HFF-Myc (cell line): ENCODE data around the gene RAPGEF1.

Experiments
- DNase-seq: peaks from one replicate; pipeline ENCODE4 v3.0.0-alpha.2; 2011; ENCODE audit warnings: low read depth; ENCODE audit errors: extremely low read depth
- H3K4me3 ChIP-seq: replicated peaks from 2 replicates; pipeline ENCODE4 v1.5.1; 2011; ENCODE audit warnings: low read depth, mild to moderate bottlenecking, control low read depth, low read length
- TF ChIP-seq, protein P1 (sequence below): IDR thresholded peaks from 2 replicates; pipeline ENCODE4 v1.5.1; 2012; ENCODE audit warnings: mild to moderate bottlenecking, low read depth, low read length, control low read depth; ENCODE audit errors: missing control alignments

Gene RAPGEF1

DNA sequence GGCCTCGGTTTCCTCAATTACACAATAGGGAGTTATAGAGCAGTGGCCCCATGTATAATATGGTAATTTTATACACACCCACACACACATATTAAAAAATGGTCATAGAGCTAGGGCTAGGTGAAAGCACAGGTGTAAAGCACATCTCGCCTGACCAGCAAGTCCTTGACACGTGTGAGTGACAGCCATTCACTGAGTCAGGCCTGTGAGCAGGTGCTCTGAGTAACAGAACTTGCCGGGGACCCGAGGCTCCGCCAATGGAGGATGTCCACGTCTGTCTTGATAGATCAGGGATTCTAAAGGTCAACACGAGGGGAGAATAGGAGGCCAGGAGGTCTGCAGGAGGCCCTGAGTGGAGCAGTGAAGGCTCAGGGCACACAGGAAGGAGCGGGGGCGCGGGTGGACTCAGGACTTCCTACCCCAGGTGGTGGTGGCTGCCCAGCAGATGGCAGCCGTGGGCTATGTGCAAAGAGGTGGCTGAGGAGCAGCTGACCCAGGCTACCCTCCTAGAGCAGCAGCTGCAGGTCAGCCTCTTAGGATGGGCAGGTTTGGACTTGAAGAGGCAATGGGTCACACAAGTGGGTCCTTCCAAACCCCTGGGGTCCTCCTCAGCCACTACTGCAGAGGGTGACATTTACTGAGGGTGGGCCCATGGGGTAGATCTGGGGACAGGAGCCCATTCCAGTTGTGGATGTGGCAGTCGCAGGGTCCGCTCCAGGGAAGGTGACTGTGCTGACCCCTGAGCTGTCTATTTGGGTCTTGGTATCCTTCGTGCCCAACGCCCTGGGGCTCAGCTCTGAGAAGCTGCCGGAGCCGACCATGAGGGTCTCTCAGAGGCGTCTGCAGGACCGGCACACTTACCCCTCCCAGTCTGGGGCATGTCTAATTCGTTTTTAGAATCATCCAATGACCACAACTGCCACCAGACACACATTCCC, 148.7 kb downstream of the RAPGEF1 start:
- no peak overlapping the region for H3K4me3 ChIP-seq
- peak; percentile 48 for DNase-seq
- TF ChIP-seq, protein P1, sequence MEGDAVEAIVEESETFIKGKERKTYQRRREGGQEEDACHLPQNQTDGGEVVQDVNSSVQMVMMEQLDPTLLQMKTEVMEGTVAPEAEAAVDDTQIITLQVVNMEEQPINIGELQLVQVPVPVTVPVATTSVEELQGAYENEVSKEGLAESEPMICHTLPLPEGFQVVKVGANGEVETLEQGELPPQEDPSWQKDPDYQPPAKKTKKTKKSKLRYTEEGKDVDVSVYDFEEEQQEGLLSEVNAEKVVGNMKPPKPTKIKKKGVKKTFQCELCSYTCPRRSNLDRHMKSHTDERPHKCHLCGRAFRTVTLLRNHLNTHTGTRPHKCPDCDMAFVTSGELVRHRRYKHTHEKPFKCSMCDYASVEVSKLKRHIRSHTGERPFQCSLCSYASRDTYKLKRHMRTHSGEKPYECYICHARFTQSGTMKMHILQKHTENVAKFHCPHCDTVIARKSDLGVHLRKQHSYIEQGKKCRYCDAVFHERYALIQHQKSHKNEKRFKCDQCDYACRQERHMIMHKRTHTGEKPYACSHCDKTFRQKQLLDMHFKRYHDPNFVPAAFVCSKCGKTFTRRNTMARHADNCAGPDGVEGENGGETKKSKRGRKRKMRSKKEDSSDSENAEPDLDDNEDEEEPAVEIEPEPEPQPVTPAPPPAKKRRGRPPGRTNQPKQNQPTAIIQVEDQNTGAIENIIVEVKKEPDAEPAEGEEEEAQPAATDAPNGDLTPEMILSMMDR = peak; percentile 82

DNA sequence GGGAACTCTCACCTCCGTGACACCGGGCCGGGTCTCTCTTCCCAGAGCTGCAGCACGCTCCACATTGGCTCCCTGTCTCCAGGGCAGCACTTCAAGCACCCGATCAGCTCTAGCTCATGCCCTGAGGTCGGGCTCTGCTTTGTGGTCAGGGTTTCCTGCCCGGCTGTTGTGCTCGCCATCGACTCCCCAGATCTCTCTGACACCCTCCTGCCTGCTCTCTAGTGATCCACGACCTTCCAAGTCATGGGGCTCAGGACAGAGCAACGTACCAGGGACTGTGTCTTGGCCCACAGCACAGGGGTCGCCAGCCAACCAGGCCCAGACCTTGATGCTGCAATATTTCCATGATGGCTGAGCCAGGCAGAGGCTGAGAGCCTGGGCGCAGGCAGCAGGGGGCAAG, 149.4 kb downstream of the RAPGEF1 start:
- TF ChIP-seq, protein P1 = no peak
- no peak for DNase-seq
- no peak overlapping the region for H3K4me3 ChIP-seq

DNA sequence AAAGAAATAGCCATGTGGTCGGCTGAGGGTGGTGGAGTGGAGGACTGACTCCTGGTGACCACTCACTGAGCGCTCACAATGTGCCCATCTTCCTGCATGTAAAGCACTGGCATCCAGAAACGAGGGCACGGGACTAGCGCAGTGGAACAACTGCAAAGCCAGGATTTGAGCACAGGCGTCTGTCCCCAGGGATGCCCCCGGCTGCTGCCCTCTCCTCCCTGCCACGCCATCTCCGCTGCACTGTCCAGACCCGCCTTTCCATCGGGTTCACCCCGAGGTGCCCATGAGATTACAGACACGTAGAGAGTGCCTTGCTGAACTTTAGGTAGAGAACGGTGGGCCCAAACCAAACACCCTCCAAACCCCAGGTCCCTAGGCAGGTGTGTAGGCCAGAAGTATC, 149.9 kb downstream of the RAPGEF1 start:
- no peak for DNase-seq
- TF ChIP-seq, protein P1 = no peak
- no peak overlapping the region for H3K4me3 ChIP-seq

DNA sequence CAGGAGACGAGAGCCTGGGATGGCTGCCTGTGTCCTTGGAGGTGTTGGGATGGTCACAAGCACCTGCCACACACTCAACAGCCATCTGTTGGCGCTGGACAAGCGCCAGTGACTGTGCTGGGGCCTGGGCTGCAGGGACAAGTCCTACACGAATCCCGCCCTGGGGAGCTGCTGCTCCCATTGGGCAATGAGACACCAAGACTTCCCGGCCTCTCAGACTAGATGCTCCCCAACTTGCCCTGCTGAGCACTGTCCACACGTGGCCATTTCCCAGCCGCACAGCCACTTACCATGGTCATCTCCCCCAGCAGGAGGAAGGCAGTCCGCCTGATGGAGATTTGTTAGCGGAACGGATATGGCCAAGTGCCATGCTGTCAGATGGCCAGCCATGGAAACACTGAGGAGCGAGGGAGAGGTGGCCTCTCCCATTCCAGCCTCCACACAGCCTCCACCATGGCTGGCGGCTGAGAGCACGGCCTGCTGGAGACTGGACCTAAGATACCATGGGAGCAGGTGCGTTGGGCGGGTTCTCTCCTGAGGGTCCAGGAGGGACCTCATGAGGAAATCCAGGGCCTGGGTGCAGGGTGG, 150.7 kb downstream of the RAPGEF1 start:
- DNase-seq = no peak
- TF ChIP-seq, protein P1 = no peak
- H3K4me3 ChIP-seq = no peak overlapping the region

DNA sequence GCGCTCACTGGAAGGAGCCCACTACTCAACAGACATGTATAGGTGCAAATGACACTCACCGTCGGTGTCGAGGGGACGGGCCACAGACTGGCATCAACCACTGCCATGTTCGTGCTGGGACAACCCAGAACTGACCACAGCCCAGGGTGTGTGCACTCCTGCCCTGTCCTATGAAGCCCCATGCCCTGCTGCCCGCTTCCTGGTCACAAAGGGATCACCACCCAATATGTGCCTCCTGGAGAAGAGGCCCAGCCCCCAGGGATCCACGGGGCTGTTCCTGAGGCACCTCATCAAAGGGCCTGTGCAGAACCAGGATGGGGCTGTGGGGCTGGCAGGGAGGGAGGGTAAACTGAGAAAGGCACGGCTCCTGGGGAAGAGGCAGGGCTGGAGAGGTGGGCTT, 151.5 kb downstream of the RAPGEF1 start:
- no peak for DNase-seq
- TF ChIP-seq, protein P1 = no peak
- no peak overlapping the region for H3K4me3 ChIP-seq

DNA sequence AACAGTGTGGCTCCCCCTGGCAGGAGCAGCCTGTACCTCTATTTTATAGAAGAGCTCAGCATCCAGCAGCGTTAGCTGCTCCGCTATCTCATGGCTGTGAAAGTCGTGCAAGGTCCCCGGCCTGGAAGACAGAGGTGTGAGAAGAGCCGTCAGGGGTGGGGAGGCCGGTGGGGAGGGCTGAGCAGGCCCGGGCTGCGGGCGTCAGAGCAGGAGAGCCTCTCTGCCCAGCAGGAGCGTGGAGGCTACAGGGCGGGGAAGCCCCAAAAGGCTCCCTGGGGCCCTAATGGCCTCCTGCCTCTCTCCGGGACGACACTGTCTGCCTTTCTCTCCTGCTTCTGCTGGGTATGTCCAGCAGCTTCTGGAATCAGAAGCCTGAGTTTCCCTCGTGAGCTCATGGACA, 152.0 kb downstream of the RAPGEF1 start:
- H3K4me3 ChIP-seq = no peak overlapping the region
- no peak for DNase-seq
- TF ChIP-seq, protein P1 = no peak
